DND-41 (cell line): ENCODE data around the gene PPP2R2B.

Experiments used
- CTCF ChIP-seq: IDR thresholded peaks from 2 replicates; pipeline ENCODE4 v1.5.1; 2012; ENCODE audit warnings: borderline replicate concordance, low read length, moderate library complexity, mild to moderate bottlenecking; ENCODE audit not compliant: poor library complexity, severe bottlenecking; ENCODE audit errors: extremely low read depth
- EZH2 ChIP-seq: IDR thresholded peaks from 3 replicates; pipeline ENCODE4 v1.6.1; 2012; ENCODE audit warnings: borderline replicate concordance, low read depth, mild to moderate bottlenecking, moderate library complexity, low read length, inconsistent platforms; ENCODE audit not compliant: severe bottlenecking

GRCh38 chr5:146797658-146798057 is 80.9 kb downstream of the PPP2R2B start:
- TF ChIP-seq CTCF (no peak), EZH2 (no peak)
